GM21367 (cell line): Measurements from ENCODE around the gene RHOXF2.
"Not testable (repeated sequence)": the region's sequence is repeated elsewhere in the genome, so short reads cannot be mapped to it uniquely, and the experiment has no call there.

Source experiments
- ATAC-seq: cut with Tn5 transposase; IDR thresholded peaks from one replicate; pipeline ENCODE4 v1.9.1; 2021; ENCODE audit not compliant: unreplicated experiment

The RHOXF2 gene

DNA sequence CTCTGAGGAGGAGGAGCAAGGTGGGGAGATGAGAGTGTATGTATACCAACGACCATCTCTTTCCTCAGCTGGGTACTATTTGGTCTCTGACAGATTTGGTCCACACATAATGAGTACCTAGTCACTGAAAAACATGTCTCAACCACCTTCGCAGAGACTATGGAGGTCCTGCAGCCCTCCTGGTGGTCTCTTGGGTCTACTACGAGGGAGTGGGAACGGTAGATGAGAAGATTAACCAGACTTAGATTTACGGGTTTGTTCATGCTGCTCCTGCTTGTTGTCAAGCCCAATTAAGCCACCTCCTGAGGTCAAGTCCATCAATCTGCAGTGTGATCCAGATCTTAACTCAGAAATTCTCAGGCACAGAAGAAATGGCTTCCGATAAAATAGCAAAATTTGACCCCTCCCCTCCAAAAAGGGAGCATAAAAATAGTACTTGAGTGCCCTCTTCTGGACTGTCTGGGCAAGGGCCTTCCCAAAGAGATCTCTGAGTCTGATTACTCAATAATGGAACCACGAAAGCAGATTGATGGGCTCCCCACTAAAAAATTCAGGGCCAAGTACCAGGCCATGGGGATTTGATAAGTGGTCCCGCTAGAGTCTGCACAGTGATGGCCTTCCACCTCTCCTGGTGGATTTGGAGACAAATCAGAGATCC is 38.3 kb downstream of the RHOXF2 start:
- not testable (repeated sequence) for ATAC-seq

DNA sequence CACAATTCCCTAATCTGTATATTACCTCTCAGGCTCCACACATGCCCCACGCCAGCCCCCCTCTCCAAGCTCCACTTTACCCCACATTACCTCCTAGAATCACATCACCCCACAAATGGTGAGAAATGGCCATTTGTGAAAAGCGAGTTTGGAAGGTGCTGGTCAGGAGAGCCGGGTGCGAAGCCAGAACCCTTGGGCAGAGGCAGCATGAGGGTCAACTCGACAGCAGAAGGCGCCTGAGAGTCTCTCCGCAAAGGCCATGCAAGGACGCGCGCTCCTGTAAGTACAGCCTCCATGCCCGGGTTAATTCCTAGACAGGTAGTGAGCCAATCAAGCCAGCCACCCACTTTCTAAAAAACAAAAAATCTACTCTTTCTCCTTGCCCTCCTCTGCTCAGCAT is 42.4 kb downstream of the RHOXF2 start:
- ATAC-seq = no peak

- ATAC-seq = no peak
Measured at GRCh38 chrX:120205816-120206753, 47.7 kb downstream of the RHOXF2 start.

GRCh38 chrX:120207009-120207605 is 48.7 kb downstream of the RHOXF2 start:
- ATAC-seq = no peak

GRCh38 chrX:120213438-120214265 is 55.2 kb downstream of the RHOXF2 start:
- ATAC-seq = no peak
